Measurements from ENCODE around the gene CDC42. TPM values are rescaled to one million over a fixed set of nuclear protein-coding genes. Genes with fewer than 3 reads are reported as not detected.
A peak's percentile ranks its signal among the peaks of the same experiment; 100 is the strongest.

CDC42 gene
- total RNA-seq, 1 donor from 2014 or later: 216 TPM

- H3K36me3 Mint-ChIP-seq (ENCODE audit: unreplicated experiment): no peaks in the 10 kb centered on the region
- no peak overlapping the region for H3K4me3 Mint-ChIP-seq (ENCODE audit: unreplicated experiment)
- no peaks in the 10 kb centered on the region for H3K27me3 Mint-ChIP-seq (ENCODE audit: unreplicated experiment)
- no peak for TF ChIP-seq CTCF (IDR thresholded peaks at IDR 0.05)
- no peak for DNase-seq (ENCODE audit: extremely low spot score, unreplicated experiment)
- H3K27ac Mint-ChIP-seq (ENCODE audit: unreplicated experiment): no peak overlapping the region
- peaks cover 2% of the 10 kb centered on the region for H3K9me3 Mint-ChIP-seq (ENCODE audit: unreplicated experiment)
- H3K4me1 Mint-ChIP-seq (ENCODE audit: unreplicated experiment): peaks cover 15% of the 10 kb centered on the region
Observed at GRCh38 chr1:22050330-22050729, 2.2 kb upstream of the CDC42 start.

GRCh38 chr1:22051607-22052114 is 848 bp upstream of the CDC42 start:
- no peak for DNase-seq (ENCODE audit: extremely low spot score, unreplicated experiment)
- Mint-ChIP-seq H3K36me3 (ENCODE audit: unreplicated experiment) (no peaks in the 10 kb centered on the region), H3K27ac (ENCODE audit: unreplicated experiment) (no peak overlapping the region), H3K4me3 (ENCODE audit: unreplicated experiment) (peak overlapping the region; percentile 81), H3K27me3 (ENCODE audit: unreplicated experiment) (no peaks in the 10 kb centered on the region), H3K4me1 (ENCODE audit: unreplicated experiment) (peaks cover 27% of the 10 kb centered on the region), H3K9me3 (ENCODE audit: unreplicated experiment) (no peaks in the 10 kb centered on the region)
- no peak for TF ChIP-seq CTCF (IDR thresholded peaks at IDR 0.05)

- no peaks in the 10 kb centered on the region for H3K36me3 Mint-ChIP-seq (ENCODE audit: unreplicated experiment)
- DNase-seq (ENCODE audit: extremely low spot score, unreplicated experiment): peak; percentile 88
- no peaks in the 10 kb centered on the region for H3K9me3 Mint-ChIP-seq (ENCODE audit: unreplicated experiment)
Observed at GRCh38 chr1:22053017-22053860, 730 bp downstream of the CDC42 start.

GRCh38 chr1:22053861-22054770 is 1.6 kb downstream of the CDC42 start:
- Mint-ChIP-seq H3K27ac (ENCODE audit: unreplicated experiment) (peak overlapping the region; percentile 95), H3K9me3 (ENCODE audit: unreplicated experiment) (no peaks in the 10 kb centered on the region), H3K4me1 (ENCODE audit: unreplicated experiment) (peaks cover 41% of the 10 kb centered on the region), H3K27me3 (ENCODE audit: unreplicated experiment) (no peaks in the 10 kb centered on the region), H3K36me3 (ENCODE audit: unreplicated experiment) (no peaks in the 10 kb centered on the region), H3K4me3 (ENCODE audit: unreplicated experiment) (peak overlapping the region; percentile 94)
- TF ChIP-seq CTCF (IDR thresholded peaks at IDR 0.05): no peak
- no peak for DNase-seq (ENCODE audit: extremely low spot score, unreplicated experiment)

More at GRCh38 chr1:22053017-22053860, 730 bp downstream of the CDC42 start:
- peaks cover 40% of the 10 kb centered on the region for H3K4me1 Mint-ChIP-seq (ENCODE audit: unreplicated experiment)
- H3K4me3 Mint-ChIP-seq (ENCODE audit: unreplicated experiment): peak overlapping the region; percentile 94
- H3K27me3 Mint-ChIP-seq (ENCODE audit: unreplicated experiment): no peaks in the 10 kb centered on the region
- H3K27ac Mint-ChIP-seq (ENCODE audit: unreplicated experiment): peak overlapping the region; percentile 95
- no peak for TF ChIP-seq CTCF (IDR thresholded peaks at IDR 0.05)
